Measurements from ENCODE around the gene OR6C75.

DNA sequence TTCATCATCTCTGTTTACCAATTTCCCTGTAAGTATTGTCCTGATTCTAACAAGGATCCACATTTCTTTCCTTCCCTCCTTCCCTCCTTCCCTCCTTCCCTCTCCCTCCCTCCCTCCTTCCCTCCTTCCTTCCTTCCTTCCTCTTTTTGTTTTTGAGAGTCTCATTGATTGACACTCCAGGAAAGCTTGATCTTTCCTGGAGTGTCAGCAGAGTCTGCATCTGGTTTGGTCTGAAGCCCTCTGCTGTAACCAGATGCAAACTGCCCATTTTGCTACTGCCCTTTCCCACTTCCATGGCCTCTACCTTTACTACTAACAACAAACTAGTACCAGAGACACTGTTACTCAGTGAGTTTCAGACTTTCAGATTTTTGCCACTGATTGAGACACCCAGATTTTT, 23.1 kb downstream of the OR6C75 start:
- TF ChIP-seq POLR2AphosphoS5 (IDR thresholded peaks at IDR 0.05) (no peak), POLR2A (IDR thresholded peaks at IDR 0.05) (no peak)
- TF ChIP-seq, protein P1, sequence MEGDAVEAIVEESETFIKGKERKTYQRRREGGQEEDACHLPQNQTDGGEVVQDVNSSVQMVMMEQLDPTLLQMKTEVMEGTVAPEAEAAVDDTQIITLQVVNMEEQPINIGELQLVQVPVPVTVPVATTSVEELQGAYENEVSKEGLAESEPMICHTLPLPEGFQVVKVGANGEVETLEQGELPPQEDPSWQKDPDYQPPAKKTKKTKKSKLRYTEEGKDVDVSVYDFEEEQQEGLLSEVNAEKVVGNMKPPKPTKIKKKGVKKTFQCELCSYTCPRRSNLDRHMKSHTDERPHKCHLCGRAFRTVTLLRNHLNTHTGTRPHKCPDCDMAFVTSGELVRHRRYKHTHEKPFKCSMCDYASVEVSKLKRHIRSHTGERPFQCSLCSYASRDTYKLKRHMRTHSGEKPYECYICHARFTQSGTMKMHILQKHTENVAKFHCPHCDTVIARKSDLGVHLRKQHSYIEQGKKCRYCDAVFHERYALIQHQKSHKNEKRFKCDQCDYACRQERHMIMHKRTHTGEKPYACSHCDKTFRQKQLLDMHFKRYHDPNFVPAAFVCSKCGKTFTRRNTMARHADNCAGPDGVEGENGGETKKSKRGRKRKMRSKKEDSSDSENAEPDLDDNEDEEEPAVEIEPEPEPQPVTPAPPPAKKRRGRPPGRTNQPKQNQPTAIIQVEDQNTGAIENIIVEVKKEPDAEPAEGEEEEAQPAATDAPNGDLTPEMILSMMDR (IDR thresholded peaks at IDR 0.05): no peak

Data from upper lobe of left lung (tissue), 4 donors.